ENCODE measurements around the gene CEACAM16. TPM values are rescaled to one million over a fixed set of nuclear protein-coding genes. Genes with fewer than 3 reads are reported as not detected.
A peak's percentile ranks its signal among the peaks of the same experiment; 100 is the strongest.

CEACAM16 gene
- total RNA-seq, 2 donors from 2014 or later, result not detected

- no peaks in the 10 kb centered on the region for H3K27me3 ChIP-seq (replicated peaks; ENCODE audit: insufficient read depth)
- no peaks in the 10 kb centered on the region for H3K9me3 ChIP-seq
- H3K27ac ChIP-seq, result peak overlapping the region; percentile 81 to 92
- DNase-seq (ENCODE audit: low spot score) (no peak), ATAC-seq (ENCODE audit: insufficient number of reproducible peaks, low FRiP score, low read depth) (no peak)
- TF ChIP-seq CTCF (IDR thresholded peaks at IDR 0.05), result no peak
- no peak overlapping the region for H3K4me3 ChIP-seq
- peaks cover 55 to 72% of the 10 kb centered on the region in 2 donors for H3K4me1 ChIP-seq (ENCODE audit: control insufficient read depth in 1 of 2, low read depth in 2 of 2)
- H3K36me3 ChIP-seq, result no peaks in the 10 kb centered on the region
Observed at GRCh38 chr19:44745887-44746600, 47.1 kb downstream of the CEACAM16 start.

- H3K4me1 ChIP-seq (ENCODE audit: control insufficient read depth in 1 of 2, low read depth in 2 of 2), result peaks cover 50 to 72% of the 10 kb centered on the region in 2 donors
- ATAC-seq (ENCODE audit: insufficient number of reproducible peaks, low FRiP score, low read depth), result no peak
- TF ChIP-seq CTCF (IDR thresholded peaks at IDR 0.05), result no peak
- H3K27ac ChIP-seq, result peak overlapping the region; percentile 81 to 92
- DNase-seq (ENCODE audit: low spot score), result no peak
- H3K4me3 ChIP-seq, result peak overlapping the region; percentile 91
- peaks cover 3% of the 10 kb centered on the region for H3K36me3 ChIP-seq
- no peaks in the 10 kb centered on the region for H3K9me3 ChIP-seq
- no peaks in the 10 kb centered on the region for H3K27me3 ChIP-seq (replicated peaks; ENCODE audit: insufficient read depth)
Observed at GRCh38 chr19:44746616-44746945, 47.6 kb downstream of the CEACAM16 start.

- H3K36me3 ChIP-seq, result peaks cover 3% of the 10 kb centered on the region
- peak; percentile 87 for ATAC-seq (ENCODE audit: insufficient number of reproducible peaks, low FRiP score, low read depth)
- no peaks in the 10 kb centered on the region for H3K27me3 ChIP-seq (replicated peaks; ENCODE audit: insufficient read depth)
- DNase-seq (ENCODE audit: low spot score), result peak; percentile 83
- H3K4me3 ChIP-seq, result peak overlapping the region; percentile 91
- peaks cover 49 to 73% of the 10 kb centered on the region in 2 donors for H3K4me1 ChIP-seq (ENCODE audit: control insufficient read depth in 1 of 2, low read depth in 2 of 2)
- no peaks in the 10 kb centered on the region for H3K9me3 ChIP-seq
- peak overlapping the region; percentile 88 to 92 for H3K27ac ChIP-seq
- no peak for TF ChIP-seq CTCF (IDR thresholded peaks at IDR 0.05)
Observed at GRCh38 chr19:44746946-44747738, 48.2 kb downstream of the CEACAM16 start.

- no peak for TF ChIP-seq CTCF (IDR thresholded peaks at IDR 0.05)
- H3K36me3 ChIP-seq, result peaks cover 3% of the 10 kb centered on the region
- H3K27me3 ChIP-seq (replicated peaks; ENCODE audit: insufficient read depth), result no peaks in the 10 kb centered on the region
- no peaks in the 10 kb centered on the region for H3K9me3 ChIP-seq
- H3K4me3 ChIP-seq, result peak overlapping the region; percentile 91
- peak; percentile 4 for ATAC-seq (ENCODE audit: insufficient number of reproducible peaks, low FRiP score, low read depth)
- H3K4me1 ChIP-seq (ENCODE audit: control insufficient read depth in 1 of 2, low read depth in 2 of 2), result peaks cover 51 to 73% of the 10 kb centered on the region in 2 donors
- DNase-seq (ENCODE audit: low spot score), result no peak
- peak overlapping the region; percentile 88 to 92 for H3K27ac ChIP-seq
Observed at GRCh38 chr19:44747739-44748425, 48.9 kb downstream of the CEACAM16 start.

Data from thoracic aorta (tissue), 2 donors.